Osteoblast (primary cell): Measurements from ENCODE around the gene C12orf57. TPM values are rescaled to one million over a fixed set of nuclear protein-coding genes. Genes with fewer than 3 reads are reported as not detected.
A peak's percentile ranks its signal among the peaks of the same experiment; 100 is the strongest.

Experiments
- DNase-seq: peaks from one replicate; pipeline ENCODE4 v3.0.0; 2011; ENCODE audit warnings: low spot score, mixed read lengths; ENCODE audit not compliant: insufficient read length; ENCODE audit errors: missing footprints
- H2AFZ ChIP-seq: 2 replicates; pipeline ENCODE4 v1.6.0; 2011; ENCODE audit warnings: mild to moderate bottlenecking, low read length
- H3K27ac ChIP-seq: 2 replicates; pipeline ENCODE4 v1.5.1; 2011; ENCODE audit warnings: mild to moderate bottlenecking, low read depth, low read length, moderate library complexity
- H3K27me3 ChIP-seq: 2 replicates; pipeline ENCODE4 v1.6.0; 2012; ENCODE audit warnings: mild to moderate bottlenecking, control low read depth, inconsistent platforms, low read length, moderate library complexity; ENCODE audit not compliant: insufficient read depth
- H3K36me3 ChIP-seq: 2 replicates; pipeline ENCODE4 v1.5.1; 2011; ENCODE audit warnings: mild to moderate bottlenecking, low read length, control low read depth, moderate library complexity; ENCODE audit not compliant: insufficient read depth
- H3K4me1 ChIP-seq: 2 replicates; pipeline ENCODE4 v1.5.1; 2011; ENCODE audit warnings: mild to moderate bottlenecking, low read length, control low read depth, moderate library complexity; ENCODE audit not compliant: insufficient read depth
- H3K4me2 ChIP-seq: 2 replicates; pipeline ENCODE4 v1.6.0; 2011; ENCODE audit warnings: mild to moderate bottlenecking, low read length; ENCODE audit not compliant: insufficient read depth
- H3K4me3 ChIP-seq: fragments of 200-600 bp; sonication (generic); 3 replicates; pipeline ENCODE4 v1.5.1; 2012; ENCODE audit warnings: mild to moderate bottlenecking, low read length, inconsistent platforms; ENCODE audit not compliant: insufficient read depth
- H3K79me2 ChIP-seq: 2 replicates; pipeline ENCODE4 v1.6.0; 2012; ENCODE audit warnings: mild to moderate bottlenecking, low read length, control low read depth, inconsistent platforms; ENCODE audit not compliant: insufficient read depth
- H3K9me3 ChIP-seq: 2 replicates; pipeline ENCODE4 v1.5.1; 2011; ENCODE audit warnings: low read depth, low read length, control low read depth
- H4K20me1 ChIP-seq: 2 replicates; pipeline ENCODE4 v1.6.0; 2012; ENCODE audit warnings: mild to moderate bottlenecking, low read length, control low read depth; ENCODE audit not compliant: insufficient read depth
- total RNA-seq: library from RNA; depleted of rRNA; stranded (reverse); fragments of >200 nt; gene quantifications from 2 replicates; pipeline ENCODE4 v1.2.3, GENCODE V29; 2012
- TF ChIP-seq, protein P1 (sequence below): IDR thresholded peaks from 2 replicates; pipeline ENCODE4 v1.5.1; 2011; ENCODE audit warnings: mild to moderate bottlenecking, low read depth, low read length, moderate library complexity; ENCODE audit errors: extremely low read depth

C12orf57 gene
- total RNA-seq, 1 donor: 81.4 TPM

DNA sequence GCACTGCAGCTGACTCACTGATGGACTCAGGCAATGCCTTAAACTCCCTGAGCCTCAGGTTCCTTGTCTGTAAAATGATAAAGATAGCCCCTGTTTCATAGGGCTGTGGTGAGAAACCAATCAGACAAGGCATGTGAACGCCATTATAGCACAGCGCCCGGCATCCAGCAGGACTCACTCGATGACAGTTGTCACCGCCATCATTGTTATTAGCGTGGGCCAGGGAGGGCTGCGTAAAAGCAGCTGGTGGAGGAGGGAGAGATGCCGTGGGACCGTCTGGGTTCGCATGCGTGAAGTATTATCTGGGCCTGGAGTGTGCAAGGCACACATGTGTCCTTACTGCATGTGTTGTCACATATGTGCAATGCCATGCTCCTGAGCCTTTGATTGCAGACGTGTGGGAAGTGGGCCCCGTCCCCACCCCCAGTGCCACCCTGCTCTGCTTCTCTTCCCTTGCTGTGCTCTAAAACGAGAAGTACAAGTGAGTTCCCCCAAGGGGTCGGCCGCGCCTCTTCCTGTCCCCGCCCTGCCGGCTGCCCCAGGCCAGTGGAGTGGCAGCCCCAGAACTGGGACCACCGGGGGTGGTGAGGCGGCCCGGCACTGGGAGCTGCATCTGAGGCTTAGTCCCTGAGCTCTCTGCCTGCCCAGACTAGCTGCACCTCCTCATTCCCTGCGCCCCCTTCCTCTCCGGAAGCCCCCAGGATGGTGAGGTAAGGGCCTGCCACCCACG is 7.2 kb downstream of the C12orf57 start, which contains the start of gene PTPN6:
PTPN6 (plus strand) TSS at position 546 of the 730 bp plus-strand sequence; CDS start at position 703, 157 bp downstream.
- TF ChIP-seq, protein P1, sequence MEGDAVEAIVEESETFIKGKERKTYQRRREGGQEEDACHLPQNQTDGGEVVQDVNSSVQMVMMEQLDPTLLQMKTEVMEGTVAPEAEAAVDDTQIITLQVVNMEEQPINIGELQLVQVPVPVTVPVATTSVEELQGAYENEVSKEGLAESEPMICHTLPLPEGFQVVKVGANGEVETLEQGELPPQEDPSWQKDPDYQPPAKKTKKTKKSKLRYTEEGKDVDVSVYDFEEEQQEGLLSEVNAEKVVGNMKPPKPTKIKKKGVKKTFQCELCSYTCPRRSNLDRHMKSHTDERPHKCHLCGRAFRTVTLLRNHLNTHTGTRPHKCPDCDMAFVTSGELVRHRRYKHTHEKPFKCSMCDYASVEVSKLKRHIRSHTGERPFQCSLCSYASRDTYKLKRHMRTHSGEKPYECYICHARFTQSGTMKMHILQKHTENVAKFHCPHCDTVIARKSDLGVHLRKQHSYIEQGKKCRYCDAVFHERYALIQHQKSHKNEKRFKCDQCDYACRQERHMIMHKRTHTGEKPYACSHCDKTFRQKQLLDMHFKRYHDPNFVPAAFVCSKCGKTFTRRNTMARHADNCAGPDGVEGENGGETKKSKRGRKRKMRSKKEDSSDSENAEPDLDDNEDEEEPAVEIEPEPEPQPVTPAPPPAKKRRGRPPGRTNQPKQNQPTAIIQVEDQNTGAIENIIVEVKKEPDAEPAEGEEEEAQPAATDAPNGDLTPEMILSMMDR: no peak
- Histone ChIP-seq H3K27ac (no peak within 1 kb of the TSS), H3K27me3 (no peaks in the 10 kb centered on the region)

DNA sequence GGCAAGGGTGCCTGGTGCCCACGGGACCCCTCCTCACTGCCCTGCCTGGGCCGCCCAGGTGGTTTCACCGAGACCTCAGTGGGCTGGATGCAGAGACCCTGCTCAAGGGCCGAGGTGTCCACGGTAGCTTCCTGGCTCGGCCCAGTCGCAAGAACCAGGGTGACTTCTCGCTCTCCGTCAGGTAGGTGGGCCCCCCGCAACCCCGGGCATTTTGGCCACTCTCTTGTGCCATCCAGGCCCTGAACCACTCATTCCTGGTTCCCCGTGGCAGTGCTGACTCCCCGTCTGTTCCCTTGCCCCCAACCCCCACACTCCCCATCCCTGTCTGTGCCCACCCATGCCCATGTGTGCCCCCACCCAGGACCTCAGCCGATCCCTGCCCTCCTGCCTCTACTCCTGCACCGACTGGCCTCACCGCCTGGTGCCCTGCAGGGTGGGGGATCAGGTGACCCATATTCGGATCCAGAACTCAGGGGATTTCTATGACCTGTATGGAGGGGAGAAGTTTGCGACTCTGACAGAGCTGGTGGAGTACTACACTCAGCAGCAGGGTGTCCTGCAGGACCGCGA is 7.8 kb downstream of the C12orf57 start:
- DNase-seq: no peak
- Histone ChIP-seq H3K36me3 (peaks cover 5% of the 10 kb centered on the region), H3K9me3 (no peaks in the 10 kb centered on the region), H4K20me1 (no peaks in the 10 kb centered on the region), H3K4me3 (no peak overlapping the region), H3K4me2 (no peak overlapping the region), H2AFZ (no peak overlapping the region), H3K79me2 (no peaks in the 10 kb centered on the region), H3K4me1 (peaks cover 12% of the 10 kb centered on the region), H3K27me3 (no peaks in the 10 kb centered on the region), H3K27ac (no peak overlapping the region)
- TF ChIP-seq, protein P1: no peak

More for the DNA sequence above, 7.2 kb downstream of the C12orf57 start, which contains the start of gene PTPN6:
- Histone ChIP-seq H3K4me1 (peaks cover 12% of the 10 kb centered on the region), H3K36me3 (peaks cover 5% of the 10 kb centered on the region), H3K79me2 (no peaks in the 10 kb centered on the region), H4K20me1 (no peaks in the 10 kb centered on the region), H3K4me2 (no peak within 1 kb of the TSS), H3K4me3 (no peak within 1 kb of the TSS), H2AFZ (no peak within 1 kb of the TSS), H3K9me3 (no peaks in the 10 kb centered on the region)
- peak; percentile 51 for DNase-seq

DNA sequence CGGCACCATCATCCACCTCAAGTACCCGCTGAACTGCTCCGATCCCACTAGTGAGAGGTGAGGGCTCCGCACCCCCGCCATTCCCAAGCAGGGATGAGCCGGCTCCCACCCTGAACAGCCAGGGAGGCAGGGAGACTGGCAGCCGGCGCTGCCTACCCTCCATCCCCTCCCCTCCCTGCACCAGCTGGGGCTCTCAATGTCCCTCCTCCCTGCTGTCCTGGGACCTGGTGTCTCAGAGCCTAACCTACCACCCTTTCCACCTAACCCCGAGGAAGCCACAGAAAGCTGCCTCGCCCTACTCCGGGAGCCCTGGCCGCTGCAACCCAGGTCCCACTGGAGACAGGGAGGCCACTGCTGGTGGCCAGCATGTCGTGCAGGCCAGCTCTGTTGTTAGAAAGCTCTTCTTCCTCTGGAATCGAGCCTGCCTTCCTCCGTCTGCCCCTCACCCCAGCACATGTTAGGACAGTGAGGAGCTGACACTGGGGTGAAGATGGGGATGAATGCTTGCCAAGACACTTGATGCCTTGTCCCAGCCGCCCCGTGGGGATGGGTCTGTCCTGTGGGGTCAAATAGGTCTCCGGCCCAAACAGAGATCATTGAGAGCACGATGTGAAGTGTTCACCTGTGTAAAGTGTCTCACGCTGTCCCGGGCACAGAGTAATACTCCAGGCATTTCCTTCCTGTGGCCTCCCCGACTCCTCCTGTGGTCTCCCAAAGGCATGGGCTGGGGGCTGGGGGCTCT is 8.5 kb downstream of the C12orf57 start:
- Histone ChIP-seq H4K20me1 (no peaks in the 10 kb centered on the region), H2AFZ (no peak overlapping the region), H3K4me1 (peaks cover 12% of the 10 kb centered on the region), H3K36me3 (no peaks in the 10 kb centered on the region), H3K27me3 (no peaks in the 10 kb centered on the region), H3K27ac (no peak overlapping the region), H3K9me3 (no peaks in the 10 kb centered on the region), H3K4me2 (no peak overlapping the region), H3K79me2 (no peaks in the 10 kb centered on the region), H3K4me3 (no peak overlapping the region)
- peak; percentile 49 for DNase-seq
- TF ChIP-seq, protein P1: no peak
